GM12865 (cell line): Measurements from ENCODE around the gene SLC44A5.

Experiments
- DNase-seq: peaks from one replicate; pipeline ENCODE4 v3.0.0; 2010; ENCODE audit warnings: low read depth
- H3K4me3 ChIP-seq: 2 replicates; pipeline ENCODE4 v1.5.1; 2011; ENCODE audit warnings: mild to moderate bottlenecking, low read depth, low read length, control low read depth
- TF ChIP-seq, protein P1 (sequence below): IDR thresholded peaks from 2 replicates; pipeline ENCODE4 v1.5.1; 2011; ENCODE audit warnings: low read length, control low read depth, low read depth, inconsistent platforms; ENCODE audit not compliant: insufficient read depth; ENCODE audit errors: missing control alignments

SLC44A5 gene

GRCh38 chr1:75353051-75353450, 257.9 kb downstream of the SLC44A5 start:
- TF ChIP-seq, protein P1, sequence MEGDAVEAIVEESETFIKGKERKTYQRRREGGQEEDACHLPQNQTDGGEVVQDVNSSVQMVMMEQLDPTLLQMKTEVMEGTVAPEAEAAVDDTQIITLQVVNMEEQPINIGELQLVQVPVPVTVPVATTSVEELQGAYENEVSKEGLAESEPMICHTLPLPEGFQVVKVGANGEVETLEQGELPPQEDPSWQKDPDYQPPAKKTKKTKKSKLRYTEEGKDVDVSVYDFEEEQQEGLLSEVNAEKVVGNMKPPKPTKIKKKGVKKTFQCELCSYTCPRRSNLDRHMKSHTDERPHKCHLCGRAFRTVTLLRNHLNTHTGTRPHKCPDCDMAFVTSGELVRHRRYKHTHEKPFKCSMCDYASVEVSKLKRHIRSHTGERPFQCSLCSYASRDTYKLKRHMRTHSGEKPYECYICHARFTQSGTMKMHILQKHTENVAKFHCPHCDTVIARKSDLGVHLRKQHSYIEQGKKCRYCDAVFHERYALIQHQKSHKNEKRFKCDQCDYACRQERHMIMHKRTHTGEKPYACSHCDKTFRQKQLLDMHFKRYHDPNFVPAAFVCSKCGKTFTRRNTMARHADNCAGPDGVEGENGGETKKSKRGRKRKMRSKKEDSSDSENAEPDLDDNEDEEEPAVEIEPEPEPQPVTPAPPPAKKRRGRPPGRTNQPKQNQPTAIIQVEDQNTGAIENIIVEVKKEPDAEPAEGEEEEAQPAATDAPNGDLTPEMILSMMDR, result no peak
- DNase-seq, result no peak
- H3K4me3 ChIP-seq, result no peak overlapping the region

- no peak for DNase-seq
- TF ChIP-seq, protein P1, result no peak
- no peak overlapping the region for H3K4me3 ChIP-seq
Observed at GRCh38 chr1:75345538-75346292, 265.2 kb downstream of the SLC44A5 start.

DNA sequence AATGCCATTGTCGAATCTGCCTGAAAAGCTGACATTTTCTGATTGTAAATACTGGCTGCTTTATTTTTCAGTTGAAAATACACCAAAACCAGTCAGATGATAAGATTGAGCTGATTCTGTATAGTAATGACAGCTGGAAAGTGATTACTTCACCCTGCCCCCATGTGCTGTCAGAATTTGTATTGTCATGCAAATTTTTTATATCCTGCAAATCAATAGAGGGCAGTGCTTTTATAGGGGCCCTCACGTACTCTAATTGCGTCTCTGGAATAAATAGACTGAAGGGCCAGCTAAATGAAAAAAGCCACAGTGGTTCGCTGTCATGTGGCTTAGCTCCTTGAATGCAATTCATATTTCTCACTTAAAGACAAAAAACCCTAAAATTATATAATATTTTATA, 268.1 kb downstream of the SLC44A5 start:
- no peak overlapping the region for H3K4me3 ChIP-seq
- DNase-seq, result no peak

GRCh38 chr1:75341537-75341936, 269.4 kb downstream of the SLC44A5 start:
- TF ChIP-seq, protein P1, result no peak
- peak; percentile 40 for DNase-seq
- no peak overlapping the region for H3K4me3 ChIP-seq

More for the DNA sequence above, 268.1 kb downstream of the SLC44A5 start:
- TF ChIP-seq, protein P1, result no peak

GRCh38 chr1:75338616-75339483, 272.1 kb downstream of the SLC44A5 start:
- TF ChIP-seq, protein P1, result no peak
- H3K4me3 ChIP-seq, result no peak overlapping the region
- peak; percentile 67 for DNase-seq

- no peak overlapping the region for H3K4me3 ChIP-seq
- no peak for DNase-seq
- TF ChIP-seq, protein P1, result no peak
Observed at GRCh38 chr1:75334876-75335389, 276.0 kb downstream of the SLC44A5 start.
